Measurements from ENCODE around the gene KASH5. TPM values are rescaled to one million over a fixed set of nuclear protein-coding genes. Genes with fewer than 3 reads are reported as not detected.

Gene KASH5
- total RNA-seq, 2 donors from 2014 or later: not detected

DNA sequence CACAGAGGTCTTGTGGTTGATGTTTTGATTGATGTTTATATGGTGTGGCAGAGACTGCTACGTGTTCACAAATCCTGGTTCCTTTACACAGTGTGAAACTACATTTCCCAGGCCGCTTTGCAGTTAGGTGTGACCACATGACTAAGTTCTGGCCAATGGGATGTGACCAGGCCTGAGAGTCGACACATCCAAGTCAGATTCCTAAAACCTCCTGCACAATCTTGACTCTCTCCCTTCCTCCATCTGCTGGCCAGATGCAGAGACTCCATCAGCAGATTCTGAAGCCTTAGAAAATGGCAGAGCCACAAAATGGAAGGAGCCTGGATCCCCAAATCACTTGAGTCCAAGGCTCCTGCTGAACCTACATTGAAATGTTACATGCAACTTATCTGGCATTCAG lies 40.2 kb upstream of the KASH5 start:
- Histone ChIP-seq H3K9ac (ENCODE audit: low read depth in 2 of 2, low read length in 2 of 2) (no peak overlapping the region), H3K9me3 (no peaks in the 10 kb centered on the region), H3K27me3 (no peaks in the 10 kb centered on the region), H3K36me3 (no peaks in the 10 kb centered on the region), H3K4me3 (no peak overlapping the region), H3K27ac (no peak overlapping the region), H3K4me1 (no peaks in the 10 kb centered on the region)
- TF ChIP-seq, protein P1, sequence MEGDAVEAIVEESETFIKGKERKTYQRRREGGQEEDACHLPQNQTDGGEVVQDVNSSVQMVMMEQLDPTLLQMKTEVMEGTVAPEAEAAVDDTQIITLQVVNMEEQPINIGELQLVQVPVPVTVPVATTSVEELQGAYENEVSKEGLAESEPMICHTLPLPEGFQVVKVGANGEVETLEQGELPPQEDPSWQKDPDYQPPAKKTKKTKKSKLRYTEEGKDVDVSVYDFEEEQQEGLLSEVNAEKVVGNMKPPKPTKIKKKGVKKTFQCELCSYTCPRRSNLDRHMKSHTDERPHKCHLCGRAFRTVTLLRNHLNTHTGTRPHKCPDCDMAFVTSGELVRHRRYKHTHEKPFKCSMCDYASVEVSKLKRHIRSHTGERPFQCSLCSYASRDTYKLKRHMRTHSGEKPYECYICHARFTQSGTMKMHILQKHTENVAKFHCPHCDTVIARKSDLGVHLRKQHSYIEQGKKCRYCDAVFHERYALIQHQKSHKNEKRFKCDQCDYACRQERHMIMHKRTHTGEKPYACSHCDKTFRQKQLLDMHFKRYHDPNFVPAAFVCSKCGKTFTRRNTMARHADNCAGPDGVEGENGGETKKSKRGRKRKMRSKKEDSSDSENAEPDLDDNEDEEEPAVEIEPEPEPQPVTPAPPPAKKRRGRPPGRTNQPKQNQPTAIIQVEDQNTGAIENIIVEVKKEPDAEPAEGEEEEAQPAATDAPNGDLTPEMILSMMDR (IDR thresholded peaks at IDR 0.05): no peak
- intact Hi-C loops (cut with DNase I): no loop called here
- no peak for DNase-seq

DNA sequence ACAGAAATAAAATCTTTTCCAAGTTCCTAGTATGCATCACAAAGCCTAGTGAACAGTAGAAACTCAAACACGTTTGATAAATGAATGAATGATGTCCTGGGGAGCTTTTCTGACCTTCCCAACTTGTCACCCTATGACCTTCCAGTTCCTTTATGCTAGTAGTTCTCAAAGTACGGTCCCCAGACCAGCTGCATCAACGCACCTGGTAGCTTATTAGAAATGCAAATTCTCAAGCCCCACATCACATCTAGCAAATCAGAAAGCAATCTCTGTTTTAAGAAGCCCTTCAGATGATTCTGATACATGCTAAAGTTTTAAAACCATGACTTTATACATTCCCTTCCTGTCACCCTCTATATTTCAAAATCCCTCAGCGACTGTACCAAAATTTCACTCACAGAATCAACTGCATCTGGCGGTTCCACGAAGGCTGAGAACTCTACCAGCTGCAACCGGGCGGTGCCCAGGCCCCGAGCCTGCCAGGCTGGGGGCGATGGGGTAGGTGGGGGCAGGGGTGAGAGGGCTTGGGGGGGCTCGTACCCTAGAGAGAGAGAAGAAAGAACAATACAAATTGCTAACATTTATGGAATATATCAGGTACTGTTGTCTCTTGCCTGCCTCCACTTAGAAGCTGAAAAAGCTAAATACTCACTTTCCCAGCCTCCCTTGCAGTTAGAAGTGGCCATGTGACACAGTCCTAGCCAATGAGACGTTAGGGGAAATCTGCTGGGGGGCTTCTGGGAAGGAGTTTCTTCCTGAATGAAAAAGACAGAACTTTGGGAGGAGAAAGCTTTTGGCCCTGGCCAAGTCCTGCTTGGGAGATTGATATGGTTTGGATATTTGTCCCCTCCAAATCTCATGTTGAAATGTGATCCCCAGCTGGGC lies 39.5 kb upstream of the KASH5 start:
- H3K36me3 ChIP-seq: no peaks in the 10 kb centered on the region
- no peak for DNase-seq
- no peak overlapping the region for H3K4me3 ChIP-seq
- no peaks in the 10 kb centered on the region for H3K4me1 ChIP-seq
- intact Hi-C loops (cut with DNase I): no loop called here
- H3K9ac ChIP-seq (ENCODE audit: low read depth in 2 of 2, low read length in 2 of 2): no peak overlapping the region
- TF ChIP-seq, protein P1 (IDR thresholded peaks at IDR 0.05): no peak
- H3K27me3 ChIP-seq: no peaks in the 10 kb centered on the region
- H3K9me3 ChIP-seq: no peaks in the 10 kb centered on the region
- H3K27ac ChIP-seq: no peak overlapping the region

DNA sequence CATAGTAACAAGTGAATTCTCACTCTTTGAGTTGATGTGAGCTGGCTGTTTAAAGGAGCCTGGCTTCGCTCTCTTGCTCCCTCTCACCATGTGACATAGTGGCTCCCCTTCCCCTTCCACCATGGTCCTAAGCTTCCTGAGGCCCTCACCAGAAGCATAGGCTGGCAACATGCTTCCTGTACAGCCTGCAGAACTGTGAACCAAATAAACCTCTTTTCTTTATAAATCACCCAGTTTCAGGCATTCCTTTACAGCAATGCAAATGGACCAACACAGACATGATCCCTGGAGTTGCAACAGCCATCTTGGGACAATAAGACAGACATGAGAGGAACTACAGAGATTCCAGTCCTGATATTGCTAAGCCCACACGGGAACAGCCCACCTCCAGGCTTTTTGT lies 38.5 kb upstream of the KASH5 start:
- H3K9ac ChIP-seq (ENCODE audit: low read depth in 2 of 2, low read length in 2 of 2): no peak overlapping the region
- no peak overlapping the region for H3K27ac ChIP-seq
- intact Hi-C loops (cut with DNase I): no loop called here
- no peaks in the 10 kb centered on the region for H3K9me3 ChIP-seq
- DNase-seq: no peak
- TF ChIP-seq, protein P1 (IDR thresholded peaks at IDR 0.05): no peak
- H3K36me3 ChIP-seq: no peaks in the 10 kb centered on the region
- no peaks in the 10 kb centered on the region for H3K4me1 ChIP-seq
- no peak overlapping the region for H3K4me3 ChIP-seq
- H3K27me3 ChIP-seq: no peaks in the 10 kb centered on the region

DNA sequence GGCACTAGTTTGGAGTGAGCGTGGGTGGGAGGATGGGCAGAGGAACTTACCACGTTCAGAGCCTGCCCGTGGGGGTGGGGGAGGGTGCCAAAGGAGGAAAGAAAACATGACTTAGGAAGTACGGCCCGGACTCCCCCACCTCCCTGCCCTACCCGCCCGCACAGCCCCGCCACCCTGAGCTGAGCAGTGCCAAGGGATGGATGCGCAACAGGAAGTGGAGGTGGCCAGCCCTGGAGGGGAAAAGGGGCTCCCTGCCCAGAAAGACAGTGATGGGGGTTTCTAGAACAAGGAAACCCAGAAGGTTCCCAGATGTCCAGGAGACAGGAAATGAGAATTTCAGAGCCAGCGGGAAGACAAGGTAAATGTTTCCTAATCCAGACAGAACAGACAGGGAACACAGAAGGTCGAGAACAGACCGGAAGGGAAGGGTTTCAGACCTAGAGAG lies 32.1 kb upstream of the KASH5 start:
- H3K36me3 ChIP-seq: no peaks in the 10 kb centered on the region
- intact Hi-C loops (cut with DNase I): no loop called here

DNA sequence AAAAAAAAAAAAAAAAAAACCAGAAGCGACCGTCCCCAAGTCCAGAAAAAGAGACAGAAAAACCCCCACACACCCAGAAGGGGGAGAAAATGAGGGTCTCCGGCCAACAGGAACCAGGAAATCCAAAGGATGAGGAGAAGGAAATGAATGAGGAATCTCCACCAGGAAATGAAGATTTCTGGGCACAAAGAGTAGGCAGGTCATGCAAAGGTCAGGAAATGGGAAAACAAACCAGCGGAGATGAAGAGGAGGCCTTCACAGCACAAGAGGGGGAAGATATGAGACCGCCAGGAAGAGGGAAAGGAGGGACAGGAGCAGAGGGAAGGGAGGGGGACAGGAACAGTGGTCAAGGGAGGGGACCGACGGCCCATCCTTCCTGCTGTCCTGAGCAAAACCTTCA lies 31.7 kb upstream of the KASH5 start:
- H3K9ac ChIP-seq (ENCODE audit: low read depth in 2 of 2, low read length in 2 of 2): no peak overlapping the region
- intact Hi-C loops (cut with DNase I): no loop called here
- no peak overlapping the region for H3K27ac ChIP-seq
- H3K9me3 ChIP-seq: no peaks in the 10 kb centered on the region
- H3K36me3 ChIP-seq: no peaks in the 10 kb centered on the region
- no peak overlapping the region for H3K4me3 ChIP-seq
- DNase-seq: no peak
- TF ChIP-seq, protein P1 (IDR thresholded peaks at IDR 0.05): no peak
- no peaks in the 10 kb centered on the region for H3K27me3 ChIP-seq
- H3K4me1 ChIP-seq: no peaks in the 10 kb centered on the region

More for the DNA sequence above, 32.1 kb upstream of the KASH5 start:
- Histone ChIP-seq H3K9ac (ENCODE audit: low read depth in 2 of 2, low read length in 2 of 2) (no peak overlapping the region), H3K27me3 (no peaks in the 10 kb centered on the region), H3K9me3 (no peaks in the 10 kb centered on the region), H3K4me3 (no peak overlapping the region), H3K27ac (no peak overlapping the region), H3K4me1 (no peaks in the 10 kb centered on the region)
- TF ChIP-seq, protein P1 (IDR thresholded peaks at IDR 0.05): no peak
- DNase-seq: no peak

Measured in colonic mucosa (tissue), 4 donors.